Hindlimb muscle (tissue), 1 donor: ENCODE data around the gene ARHGEF38. TPM values are rescaled to one million over a fixed set of nuclear protein-coding genes. Genes with fewer than 3 reads are reported as not detected.
A peak's percentile ranks its signal among the peaks of the same experiment; 100 is the strongest.
"Not testable (repeated sequence)": the region's sequence is repeated elsewhere in the genome, so short reads cannot be mapped to it uniquely, and the experiment has no call there.

Experiments
- DNase-seq: peaks from one replicate; pipeline ENCODE4 v3.0.0-alpha.2; 2013
- polyA plus RNA-seq: library from polyadenylated mRNA; unstranded; fragments of 120-200 nt; gene quantifications from one replicate; pipeline ENCODE4 v1.2.1, GENCODE V29; 2013; ENCODE audit not compliant: insufficient read length

The ARHGEF38 gene
- polyA plus RNA-seq, 1 donor = not detected

GRCh38 chr4:105714071-105714521 lies 161.7 kb downstream of the ARHGEF38 start:
- DNase-seq = no peak

GRCh38 chr4:105714932-105715331 lies 162.5 kb downstream of the ARHGEF38 start:
- no peak for DNase-seq

GRCh38 chr4:105715692-105716278 lies 163.4 kb downstream of the ARHGEF38 start:
- peak; percentile 15 for DNase-seq

- DNase-seq = no peak
These were observed 166.8 kb downstream of the ARHGEF38 start for GRCh38 chr4:105719204-105719603.

GRCh38 chr4:105725623-105726022 lies 173.2 kb downstream of the ARHGEF38 start:
- no peak for DNase-seq

DNA sequence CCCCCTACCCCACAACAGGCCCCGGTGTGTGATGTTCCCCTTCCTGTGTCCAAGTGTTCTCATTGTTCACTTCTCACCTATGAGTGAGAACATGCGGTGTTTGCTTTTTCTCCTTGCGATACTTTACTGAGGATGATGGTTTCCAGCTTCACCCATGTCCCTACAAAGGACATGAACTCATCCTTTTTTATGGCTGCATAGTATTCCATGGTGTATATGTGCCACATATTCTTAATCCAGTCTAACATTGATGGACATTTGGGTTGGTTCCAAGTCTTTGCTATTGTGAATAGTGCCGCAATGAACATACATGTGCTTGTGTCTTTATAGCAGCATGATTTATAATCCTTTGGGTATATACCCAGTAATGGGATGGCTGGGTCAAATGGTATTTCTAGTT lies 177.5 kb downstream of the ARHGEF38 start:
- DNase-seq = not testable (repeated sequence)

Other genes starting within 250 kb of the ARHGEF38 start
- 38.4 TPM for gene PPA2, start 78.6 kb upstream of the ARHGEF38 start, polyA plus RNA-seq
- 28.3 TPM for gene INTS12, start 156.1 kb downstream of the ARHGEF38 start, polyA plus RNA-seq
- 7.5 TPM for gene GSTCD, start 156.2 kb downstream of the ARHGEF38 start, polyA plus RNA-seq